Forelimb muscle (tissue), 1 donor: Measurements from ENCODE around the gene PAFAH1B1. TPM values are rescaled to one million over a fixed set of nuclear protein-coding genes. Genes with fewer than 3 reads are reported as not detected.

Experiments used
- DNase-seq: peaks from one replicate; pipeline ENCODE4 v3.0.0-alpha.2; 2013; ENCODE audit warnings: low read depth
- polyA plus RNA-seq: library from polyadenylated mRNA; unstranded; fragments of 120-200 nt; gene quantifications from one replicate; pipeline ENCODE4 v1.2.1, GENCODE V29; 2013; ENCODE audit not compliant: insufficient read length

The PAFAH1B1 gene
- polyA plus RNA-seq, 1 donor: 92.2 TPM

DNA sequence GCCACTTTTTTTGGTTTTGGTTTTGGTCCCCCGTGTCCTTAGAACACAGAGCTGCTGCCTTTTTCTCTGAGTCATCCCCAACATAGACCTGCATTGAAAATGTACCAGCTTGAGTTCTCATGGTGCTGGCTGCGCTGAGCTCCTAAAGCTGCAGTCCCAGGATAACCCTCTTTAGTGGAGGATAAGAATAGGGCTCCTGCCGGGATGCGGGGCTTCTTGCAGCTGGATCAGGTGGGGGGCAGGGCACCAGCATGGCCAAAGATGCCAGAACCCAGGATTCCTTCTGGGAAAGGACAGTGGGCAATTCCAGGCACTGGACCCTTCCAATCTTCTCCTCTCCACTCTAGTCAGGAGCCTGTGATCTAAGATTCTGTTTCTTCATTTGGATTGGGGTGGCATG lies 126.4 kb downstream of the PAFAH1B1 start:
- DNase-seq: no peak

DNA sequence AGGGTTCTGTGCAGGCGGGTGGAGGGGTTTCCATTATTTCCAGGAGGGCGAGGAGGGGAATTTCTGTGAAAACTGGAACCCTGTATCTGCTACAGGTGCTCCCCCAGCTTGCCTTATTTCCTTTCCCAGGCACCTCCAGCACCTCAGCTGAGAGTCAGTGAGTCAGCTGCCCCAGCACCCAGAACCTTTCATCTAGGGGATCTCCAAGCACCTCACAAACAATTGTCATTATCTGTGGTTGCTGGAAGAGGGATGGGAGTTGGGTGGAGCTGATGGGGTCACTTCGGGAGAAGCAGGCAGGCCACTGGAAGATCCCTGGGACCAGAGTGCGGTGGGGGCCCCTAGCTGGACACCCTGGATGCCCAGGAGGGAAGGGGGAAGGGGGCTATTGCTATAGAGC lies 128.1 kb downstream of the PAFAH1B1 start:
- DNase-seq: no peak

DNA sequence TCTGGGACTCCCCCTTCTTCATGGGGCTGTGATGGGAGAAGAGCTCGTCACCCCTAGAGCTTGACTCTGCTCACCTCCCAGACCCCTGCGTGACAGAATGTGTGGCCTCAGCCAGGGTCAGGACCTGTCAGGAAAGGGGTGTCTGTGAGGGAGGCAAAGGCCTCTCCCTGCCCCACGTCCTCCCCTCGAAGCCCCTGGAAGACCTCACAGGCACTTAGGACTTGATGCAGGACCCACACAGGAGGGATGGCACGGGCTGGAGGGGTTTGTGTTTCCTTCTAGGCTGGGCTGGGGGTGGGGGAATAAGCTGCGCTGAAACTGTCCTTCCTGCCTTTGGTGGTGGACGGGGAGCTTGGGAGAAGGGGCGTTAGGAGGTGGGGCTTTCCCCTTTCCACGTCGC lies 129.2 kb downstream of the PAFAH1B1 start:
- DNase-seq: no peak

DNA sequence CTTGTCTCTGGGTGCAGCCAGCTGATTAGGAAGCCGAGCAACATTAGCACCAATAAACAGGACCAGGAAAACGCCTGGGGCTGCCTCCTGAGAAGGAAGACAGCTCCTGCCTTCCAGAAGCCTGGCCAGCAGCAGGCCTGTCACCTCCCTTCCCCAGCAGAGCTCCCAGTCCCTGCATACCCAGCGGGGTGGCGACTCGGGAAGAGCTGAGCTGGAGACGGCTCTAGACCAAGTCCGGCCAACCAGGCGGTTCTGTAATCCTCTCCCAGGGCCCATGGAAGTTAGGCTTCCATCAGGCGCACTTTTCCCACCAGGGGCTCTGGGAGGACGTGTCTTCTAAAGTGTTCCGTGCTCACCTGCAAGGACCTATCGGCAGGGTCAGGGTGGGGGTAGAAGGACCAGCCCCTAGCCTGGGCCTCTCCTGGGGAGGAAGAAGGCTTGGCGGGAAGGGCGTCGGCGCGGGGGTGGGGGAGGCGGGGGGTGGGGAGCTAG lies 130.1 kb downstream of the PAFAH1B1 start:
- DNase-seq: no peak

DNA sequence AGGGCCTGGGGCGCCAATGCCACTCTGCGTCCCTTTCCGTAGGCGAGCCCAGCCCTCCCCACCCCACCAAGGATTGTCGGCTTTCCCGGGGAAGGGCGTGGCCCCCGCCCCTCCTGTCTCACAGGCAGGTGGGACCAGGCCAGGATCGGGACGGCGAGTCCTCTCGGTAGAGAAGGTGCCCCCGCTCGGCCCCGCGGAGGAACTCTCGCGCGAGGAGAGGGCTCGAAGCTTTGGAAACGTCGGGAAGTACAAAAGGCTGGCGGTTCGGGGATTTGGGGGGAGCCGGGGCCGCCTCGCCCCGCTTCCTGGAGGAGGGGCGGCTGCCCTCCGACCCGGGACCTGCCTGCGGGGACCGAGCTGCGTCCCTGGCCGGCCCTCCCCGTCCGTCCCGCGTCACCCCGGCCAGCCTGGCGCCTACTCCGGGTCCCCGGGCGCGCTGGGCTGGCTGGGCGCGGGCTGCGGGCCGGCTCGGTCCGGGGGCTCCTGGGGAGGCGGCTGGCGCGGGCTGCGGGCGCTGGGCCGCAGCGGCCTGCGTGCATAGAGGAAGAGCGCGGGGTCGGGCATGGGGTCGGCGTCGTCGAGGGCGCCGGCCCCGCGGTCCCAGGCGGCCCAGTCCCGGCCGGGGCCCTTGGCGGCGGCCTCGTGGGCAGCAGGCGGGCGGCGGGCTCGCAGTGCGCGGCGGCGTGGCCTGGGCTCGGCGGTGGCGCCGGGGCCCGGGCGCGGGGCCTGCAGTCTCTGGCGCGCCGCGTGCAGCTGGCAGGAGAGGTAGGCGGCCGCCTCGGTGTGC lies 130.7 kb downstream of the PAFAH1B1 start:
- no peak for DNase-seq

DNA sequence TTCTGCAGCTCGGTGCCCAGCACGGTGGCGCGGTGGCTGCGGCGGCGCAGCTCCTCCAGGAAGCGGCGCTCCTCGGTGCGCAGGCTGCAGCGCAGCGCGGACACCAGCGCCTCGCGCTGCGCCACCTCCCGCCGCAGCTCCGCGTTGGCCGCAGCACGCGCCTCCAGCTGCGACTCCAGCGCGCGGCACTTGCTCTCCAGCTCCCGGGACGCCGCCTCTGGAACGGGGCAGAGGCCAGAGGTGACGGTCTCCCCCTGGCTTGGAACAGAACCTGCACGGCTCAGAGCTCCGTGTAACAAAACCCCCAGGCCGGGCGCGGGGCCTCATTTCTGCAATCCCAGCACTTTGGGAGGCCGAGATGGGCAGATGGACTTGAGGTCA lies 131.3 kb downstream of the PAFAH1B1 start:
- peak; percentile 25 for DNase-seq

DNA sequence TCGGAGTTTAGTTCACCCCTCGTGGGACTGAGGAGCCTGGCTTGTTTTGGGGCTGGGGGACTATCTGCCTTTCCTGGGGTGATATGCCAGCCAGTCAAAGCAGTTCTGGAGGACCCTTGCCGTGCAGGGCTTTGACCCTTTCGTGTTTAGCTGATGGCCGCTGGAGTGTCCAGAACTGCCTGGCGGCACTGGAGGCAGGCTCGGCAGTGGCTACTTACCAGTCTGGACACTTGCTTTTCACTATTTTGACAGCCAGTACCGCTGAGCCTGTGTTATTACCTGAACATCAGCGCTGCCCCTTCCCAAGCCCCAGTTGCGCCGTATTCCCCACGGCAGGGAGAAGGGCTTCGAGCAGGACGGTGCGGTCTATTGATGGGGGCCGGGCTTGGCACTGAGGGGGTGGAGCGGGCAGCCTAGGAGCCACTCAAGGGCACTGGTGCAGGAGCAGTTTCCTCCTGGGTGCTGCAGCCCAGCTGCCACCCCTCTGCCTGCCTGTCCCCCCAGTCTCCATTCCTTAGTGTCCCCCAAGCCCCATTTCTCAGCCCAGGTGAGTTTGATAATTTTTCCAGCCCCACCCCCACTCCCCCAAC lies 137.4 kb downstream of the PAFAH1B1 start:
- no peak for DNase-seq

DNA sequence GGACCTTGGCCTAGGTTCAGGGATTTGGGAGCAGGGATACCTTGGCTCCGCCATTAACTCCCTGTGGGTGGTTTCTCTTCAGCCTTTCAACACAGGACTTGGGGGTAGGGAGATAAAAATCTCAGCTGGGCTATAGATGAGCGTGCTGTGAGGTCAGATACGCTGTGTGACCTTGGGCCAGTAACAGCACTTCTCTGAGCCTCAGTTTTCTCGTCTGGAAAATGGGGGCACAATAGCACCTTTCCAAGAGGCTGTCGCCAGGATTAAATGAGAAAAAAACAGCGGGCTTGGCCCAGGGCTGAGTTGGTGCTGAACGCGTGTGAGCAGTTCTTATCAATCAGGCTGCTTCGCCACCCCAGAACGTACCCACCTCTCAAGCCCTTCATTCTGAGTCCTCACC lies 138.4 kb downstream of the PAFAH1B1 start:
- DNase-seq: no peak

DNA sequence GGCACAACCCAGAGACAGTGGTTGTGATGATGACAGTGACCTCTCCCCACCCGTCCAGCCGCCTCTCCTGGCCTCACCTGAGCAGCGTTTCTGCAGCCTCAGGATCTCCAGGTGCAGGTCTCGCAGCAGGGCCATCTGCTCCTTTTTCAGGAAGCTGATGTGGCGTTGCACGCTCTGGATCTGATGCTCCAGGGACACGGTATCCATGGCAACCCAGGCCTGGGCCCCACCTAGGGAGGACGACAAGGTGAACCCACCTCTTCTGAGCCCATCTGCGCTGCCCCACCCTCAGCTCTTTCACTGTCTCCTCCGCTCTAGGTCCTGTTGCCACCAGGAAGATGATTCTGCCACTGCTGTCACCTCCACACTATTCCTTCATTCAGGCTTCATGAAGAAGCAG lies 141.5 kb downstream of the PAFAH1B1 start:
- DNase-seq: no peak

Other genes with a start within 250 kb of the PAFAH1B1 start
- 17.6 TPM for gene MNT, start 192.6 kb upstream of the PAFAH1B1 start, polyA plus RNA-seq
- 20.0 TPM for gene METTL16, start 81.8 kb upstream of the PAFAH1B1 start, polyA plus RNA-seq
- 39.6 TPM for gene CLUH, start 118.1 kb downstream of the PAFAH1B1 start, polyA plus RNA-seq
- 0.14 TPM for gene CCDC92B, start 156.0 kb downstream of the PAFAH1B1 start, polyA plus RNA-seq
- gene RAP1GAP2, start 202.8 kb downstream of the PAFAH1B1 start, polyA plus RNA-seq: 2.4 TPM